ENCODE data around the gene FCER2. TPM values are rescaled to one million over a fixed set of nuclear protein-coding genes. Genes with fewer than 3 reads are reported as not detected.
"Not testable (repeated sequence)": the region's sequence is repeated elsewhere in the genome, so short reads cannot be mapped to it uniquely, and the experiment has no call there.

Gene FCER2
- total RNA-seq, 1 donor from 2014 or later, result not detected

DNA sequence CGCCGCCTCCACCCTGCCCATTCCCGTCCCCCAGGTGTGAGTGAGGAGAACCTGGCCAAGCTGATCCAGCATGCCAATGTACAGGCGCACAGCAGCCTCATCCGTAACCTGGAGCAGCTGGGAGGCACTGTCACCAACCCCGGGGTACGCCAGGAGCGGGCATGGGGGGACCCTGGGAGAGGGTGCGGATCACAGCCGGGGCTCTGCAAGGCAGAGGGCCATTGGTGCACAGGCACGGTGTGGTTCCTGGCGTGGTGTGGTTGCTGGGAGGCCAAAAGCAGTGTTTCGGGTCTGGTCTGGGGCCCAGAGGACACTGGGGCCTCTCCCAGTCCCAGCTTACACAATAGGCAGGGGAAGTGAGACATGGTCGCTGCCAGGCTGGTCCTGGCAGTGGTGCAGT is 56.8 kb downstream of the FCER2 start:
- Mint-ChIP-seq H3K27me3 (no peaks in the 10 kb centered on the region), H3K4me1 (ENCODE audit: low read depth) (no peaks in the 10 kb centered on the region), H3K9me3 (ENCODE audit: low read depth) (no peaks in the 10 kb centered on the region), H3K4me3 (ENCODE audit: low read depth) (no peak overlapping the region), H3K27ac (no peak overlapping the region), H3K36me3 (ENCODE audit: insufficient read depth) (peaks cover 3% of the 10 kb centered on the region)
- TF ChIP-seq, protein P1, sequence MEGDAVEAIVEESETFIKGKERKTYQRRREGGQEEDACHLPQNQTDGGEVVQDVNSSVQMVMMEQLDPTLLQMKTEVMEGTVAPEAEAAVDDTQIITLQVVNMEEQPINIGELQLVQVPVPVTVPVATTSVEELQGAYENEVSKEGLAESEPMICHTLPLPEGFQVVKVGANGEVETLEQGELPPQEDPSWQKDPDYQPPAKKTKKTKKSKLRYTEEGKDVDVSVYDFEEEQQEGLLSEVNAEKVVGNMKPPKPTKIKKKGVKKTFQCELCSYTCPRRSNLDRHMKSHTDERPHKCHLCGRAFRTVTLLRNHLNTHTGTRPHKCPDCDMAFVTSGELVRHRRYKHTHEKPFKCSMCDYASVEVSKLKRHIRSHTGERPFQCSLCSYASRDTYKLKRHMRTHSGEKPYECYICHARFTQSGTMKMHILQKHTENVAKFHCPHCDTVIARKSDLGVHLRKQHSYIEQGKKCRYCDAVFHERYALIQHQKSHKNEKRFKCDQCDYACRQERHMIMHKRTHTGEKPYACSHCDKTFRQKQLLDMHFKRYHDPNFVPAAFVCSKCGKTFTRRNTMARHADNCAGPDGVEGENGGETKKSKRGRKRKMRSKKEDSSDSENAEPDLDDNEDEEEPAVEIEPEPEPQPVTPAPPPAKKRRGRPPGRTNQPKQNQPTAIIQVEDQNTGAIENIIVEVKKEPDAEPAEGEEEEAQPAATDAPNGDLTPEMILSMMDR (IDR thresholded peaks at IDR 0.05; ENCODE audit: unreplicated experiment), result no peak
- DNase-seq (ENCODE audit: low spot score, unreplicated experiment), result no peak

DNA sequence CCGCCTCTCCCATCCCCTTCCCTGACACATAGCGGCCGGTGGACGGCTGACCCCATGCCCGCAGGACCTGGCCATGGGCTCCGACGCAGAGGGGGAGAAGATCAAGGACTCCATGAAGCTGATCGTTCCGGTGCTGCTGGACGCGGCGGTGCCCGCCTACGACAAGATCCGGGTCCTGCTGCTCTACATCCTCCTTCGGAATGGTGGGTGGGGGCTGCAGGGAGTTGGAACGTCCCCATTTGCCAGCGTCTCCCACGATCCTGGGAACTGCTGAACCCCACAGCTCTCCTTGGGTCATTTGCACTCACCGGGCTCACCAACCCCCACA is 57.4 kb downstream of the FCER2 start:
- TF ChIP-seq, protein P1 (IDR thresholded peaks at IDR 0.05; ENCODE audit: unreplicated experiment), result no peak
- DNase-seq (ENCODE audit: low spot score, unreplicated experiment), result no peak
- H3K4me3 Mint-ChIP-seq (ENCODE audit: low read depth), result no peak overlapping the region
- no peaks in the 10 kb centered on the region for H3K4me1 Mint-ChIP-seq (ENCODE audit: low read depth)
- no peaks in the 10 kb centered on the region for H3K9me3 Mint-ChIP-seq (ENCODE audit: low read depth)
- no peaks in the 10 kb centered on the region for H3K27me3 Mint-ChIP-seq
- no peak overlapping the region for H3K27ac Mint-ChIP-seq
- H3K36me3 Mint-ChIP-seq (ENCODE audit: insufficient read depth), result peaks cover 6% of the 10 kb centered on the region

DNA sequence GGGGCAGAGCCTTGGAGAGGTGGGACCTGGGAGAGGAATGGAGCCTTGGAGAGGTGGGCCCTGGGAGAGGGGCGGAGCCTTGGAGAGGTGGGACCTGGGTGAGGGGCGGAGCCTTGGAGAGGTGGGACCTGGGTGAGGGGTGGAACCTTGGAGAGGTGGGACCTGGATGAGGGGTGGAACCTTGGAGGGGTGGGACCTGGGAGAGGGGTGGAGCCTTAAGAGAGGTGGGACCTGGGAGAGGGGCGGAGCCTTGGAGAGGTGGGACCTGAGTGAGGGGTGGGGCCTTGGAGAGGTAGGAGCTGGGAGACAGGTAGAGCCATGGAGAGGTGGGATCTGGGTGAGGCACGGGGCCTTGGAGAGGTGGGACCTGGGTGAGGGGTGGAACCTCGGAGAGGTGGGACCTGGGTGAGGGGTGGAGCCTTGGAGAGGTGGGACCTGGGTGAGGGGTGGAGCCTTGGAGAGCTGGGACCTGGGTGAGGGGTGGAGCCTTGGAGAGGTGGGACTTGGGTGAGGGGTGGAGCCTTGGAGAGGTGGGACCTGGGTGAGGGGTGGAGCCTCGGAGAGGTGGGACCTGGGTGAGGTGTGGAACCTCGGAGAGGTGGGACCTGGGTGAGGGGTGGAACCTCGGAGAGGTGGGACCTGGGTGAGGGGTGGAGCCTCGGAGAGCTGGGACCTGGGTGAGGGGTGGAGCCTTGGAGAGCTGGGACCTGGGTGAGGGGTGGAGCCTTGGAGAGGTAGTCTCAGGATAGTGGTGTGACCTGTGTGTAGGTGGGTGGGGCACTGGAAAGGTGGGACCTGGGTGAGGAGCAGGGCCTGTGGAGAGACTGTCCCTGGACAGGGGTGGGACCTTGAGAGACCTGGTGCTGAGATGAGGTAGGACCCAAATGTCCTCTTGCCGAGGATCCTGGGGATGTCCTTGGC is 58.0 kb downstream of the FCER2 start:
- H3K4me1 Mint-ChIP-seq (ENCODE audit: low read depth); DNase-seq (ENCODE audit: low spot score, unreplicated experiment); H3K36me3 Mint-ChIP-seq (ENCODE audit: insufficient read depth); H3K27ac Mint-ChIP-seq; H3K4me3 Mint-ChIP-seq (ENCODE audit: low read depth); H3K27me3 Mint-ChIP-seq; H3K9me3 Mint-ChIP-seq (ENCODE audit: low read depth): not testable (repeated sequence)

DNA sequence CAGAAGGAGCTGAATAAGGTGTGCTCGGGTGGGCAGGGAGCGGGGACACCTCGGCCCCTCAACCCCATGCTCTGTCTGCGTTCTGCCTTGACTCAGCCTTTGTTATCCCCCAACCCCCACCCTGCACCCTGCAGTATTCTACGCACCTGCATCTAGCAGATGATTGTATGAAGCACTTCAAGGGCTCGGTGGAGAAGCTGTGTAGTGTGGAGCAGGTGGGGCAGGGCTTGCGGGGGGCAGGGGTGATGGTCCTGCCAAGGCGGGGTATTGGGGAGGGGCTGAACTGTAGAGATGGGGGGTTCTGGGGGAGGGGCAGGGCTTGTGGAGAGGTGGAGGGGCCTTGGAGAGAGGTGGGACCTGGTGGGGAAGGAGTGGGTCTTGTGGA is 58.9 kb downstream of the FCER2 start:
- Mint-ChIP-seq H3K36me3 (ENCODE audit: insufficient read depth) (peaks cover 6% of the 10 kb centered on the region), H3K4me3 (ENCODE audit: low read depth) (no peak overlapping the region), H3K9me3 (ENCODE audit: low read depth) (no peaks in the 10 kb centered on the region), H3K27me3 (no peaks in the 10 kb centered on the region), H3K4me1 (ENCODE audit: low read depth) (no peaks in the 10 kb centered on the region), H3K27ac (no peak overlapping the region)
- TF ChIP-seq, protein P1 (IDR thresholded peaks at IDR 0.05; ENCODE audit: unreplicated experiment), result no peak
- DNase-seq (ENCODE audit: low spot score, unreplicated experiment), result no peak

DNA sequence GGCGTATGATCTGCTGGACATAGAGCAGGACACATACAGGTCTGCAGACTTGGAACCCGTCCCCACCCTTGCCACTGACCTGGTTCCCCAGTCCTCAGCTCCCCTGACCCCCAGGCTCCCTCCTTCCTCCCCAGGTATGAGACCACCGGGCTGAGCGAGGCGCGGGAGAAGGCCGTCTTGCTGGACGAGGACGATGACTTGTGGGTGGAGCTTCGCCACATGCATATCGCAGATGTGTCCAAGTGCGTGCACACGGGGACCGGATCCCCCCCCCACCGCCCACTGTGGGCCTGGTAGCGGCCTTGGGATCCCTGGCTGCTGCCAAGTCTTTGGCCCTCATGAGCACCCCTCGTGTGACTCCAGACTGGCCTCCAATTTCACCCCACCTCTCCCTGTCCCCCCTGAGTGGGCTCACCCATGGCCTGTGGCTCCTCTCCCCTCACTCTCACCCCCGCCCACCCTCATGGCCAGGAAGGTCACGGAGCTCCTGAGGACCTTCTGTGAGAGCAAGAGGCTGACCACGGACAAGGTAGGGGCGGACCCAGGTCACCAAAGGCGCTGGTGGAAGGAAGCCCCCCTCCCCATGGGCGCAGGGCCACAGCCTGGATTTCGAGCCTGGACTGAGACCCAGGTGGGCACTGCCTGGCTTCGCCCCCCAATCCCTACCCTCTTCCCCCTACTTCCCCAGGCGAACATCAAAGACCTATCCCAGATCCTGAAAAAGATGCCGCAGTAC is 59.5 kb downstream of the FCER2 start:
- Mint-ChIP-seq H3K27ac (no peak overlapping the region), H3K27me3 (no peaks in the 10 kb centered on the region), H3K4me3 (ENCODE audit: low read depth) (no peak overlapping the region), H3K36me3 (ENCODE audit: insufficient read depth) (peaks cover 6% of the 10 kb centered on the region), H3K9me3 (ENCODE audit: low read depth) (no peaks in the 10 kb centered on the region), H3K4me1 (ENCODE audit: low read depth) (no peaks in the 10 kb centered on the region)
- TF ChIP-seq, protein P1 (IDR thresholded peaks at IDR 0.05; ENCODE audit: unreplicated experiment), result no peak
- no peak for DNase-seq (ENCODE audit: low spot score, unreplicated experiment)

Data from progenitor cell of endocrine pancreas (in vitro differentiated cells).